ENCODE measurements around the gene TPM1. TPM values are rescaled to one million over a fixed set of nuclear protein-coding genes. Genes with fewer than 3 reads are reported as not detected.

The TPM1 gene
- total and polyA plus RNA-seq, 10 of the 15 experiments (the other 5 are each of a cell fraction or from before 2014, with no cell fraction given), result 0.43 to 10.0 (median 2.4) TPM

DNA sequence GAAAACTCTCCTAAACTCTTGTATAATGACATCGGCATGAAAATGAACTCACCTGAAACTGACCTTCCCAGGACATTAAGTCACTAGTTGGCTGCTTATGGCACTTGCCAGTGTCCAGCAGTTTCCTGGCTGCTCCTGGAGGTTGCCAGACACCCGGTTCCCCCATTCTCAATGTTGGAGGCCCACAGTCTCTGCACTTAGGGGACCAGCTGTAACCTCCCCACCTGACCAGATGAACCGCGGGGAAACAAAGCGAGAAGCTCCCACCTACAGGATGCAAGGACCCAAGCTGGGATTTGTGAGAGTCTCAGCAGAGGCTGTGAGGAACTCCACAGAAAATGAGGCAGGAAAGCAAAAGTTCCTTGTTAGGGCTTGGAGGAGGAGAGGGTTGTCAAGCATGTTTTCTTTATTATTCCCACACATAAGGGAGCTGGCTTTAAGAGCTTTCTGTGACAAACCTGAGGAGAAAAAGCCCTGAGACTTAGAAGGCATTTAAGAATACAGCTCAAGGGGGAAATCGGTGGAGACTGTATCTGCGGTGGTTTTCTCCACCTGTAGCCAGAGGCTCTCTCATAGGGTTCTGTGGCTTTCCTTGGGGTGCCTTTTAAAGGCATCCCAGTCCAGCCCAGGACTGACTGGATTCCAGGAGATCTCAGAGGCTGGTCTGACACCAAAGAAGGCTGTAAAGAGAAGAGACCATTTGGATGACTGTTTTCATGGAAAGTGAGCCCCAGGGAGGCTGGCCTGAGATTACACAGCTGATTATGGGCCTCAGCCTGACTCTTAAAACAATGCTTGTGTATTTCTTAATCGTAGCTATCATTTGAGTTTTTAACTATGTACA, 4.6 kb downstream of the TPM1 start:
- peaks cover 11 to 27% of the 10 kb centered on the region in 2 experiments for H3K27me3 ChIP-seq (replicated peaks in 1 of 2; ENCODE audit: control insufficient read depth in 2 of 2, insufficient read depth in 2 of 2, low read length in 1 of 2)
- WGBS (ENCODE audit: insufficient coverage, insufficient replicate concordance, low lambda C conversion rate, missing lambda C conversion rate), result 40% methylated on average over 8 of the region's 8 CpGs
- CTCF ChIA-PET, result interaction anchor here (0.6 to 7.4 kb wide), 50 partner anchors 8 to 1020 kb away, joined by 3 to 107 read pairs (median 4); partner anchors contain the start of gene APH1B
- H3K36me3 ChIP-seq (ENCODE audit: control insufficient read depth in 2 of 2, insufficient read depth in 2 of 2, low read length in 1 of 2), result no peaks in the 10 kb centered on the region
- peak overlapping the region; percentile 75; the same call in 1 of the 2 replicates for H3K4me3 ChIP-seq
- peak overlapping the region; percentile 96 for H3K4me2 ChIP-seq (ENCODE audit: control insufficient read depth, insufficient read depth)
- H4K20me1 ChIP-seq (ENCODE audit: control insufficient read depth, insufficient read depth), result no peaks in the 10 kb centered on the region
- SMC1A ChIA-PET (ENCODE audit: uncharacterized antibody, unreplicated experiment), result interaction anchor here (0.7 to 3.7 kb wide), 20 partner anchors 9 to 374 kb away, joined by 3 to 27 read pairs (median 4); no protein-coding TSS in a partner anchor
- H3K27ac ChIP-seq (ENCODE audit: control insufficient read depth, insufficient read depth), result no peak overlapping the region
- no peak for FAIRE-seq
- BruUV-seq (replicated peaks), result no TSS peak
- in situ Hi-C loops (cut with MboI) (loop anchor here (5.0 kb wide), 1 partner anchor 360 kb away; no protein-coding TSS in a partner anchor), intact Hi-C loops (cut with micrococcal nuclease; ENCODE audit: unreplicated experiment) (loop anchor here (5.0 kb wide), 1 partner anchor 230 kb away; the partner anchor contains the start of gene APH1B)
- no peaks in the 10 kb centered on the region for H3K79me2 ChIP-seq (ENCODE audit: control insufficient read depth, insufficient read depth, low read length)
- POLR2A ChIA-PET, result interaction anchor here (0.6 to 1.2 kb wide), 4 partner anchors 31 to 149 kb away, joined by 3 read pairs; no protein-coding TSS in a partner anchor
- no peak overlapping the region for H3K9ac ChIP-seq (ENCODE audit: control insufficient read depth, insufficient read depth, low read length)
- H2AFZ ChIP-seq (ENCODE audit: control insufficient read depth, low read depth, low read length), result no peak overlapping the region
- H3K9me3 ChIP-seq (replicated peaks; ENCODE audit: control insufficient read depth, insufficient read depth, low read length), result no peaks in the 10 kb centered on the region
- DNase-seq (ENCODE audit: low read depth, low spot score), result no peak
- no peak for ATAC-seq
- peaks cover 6% of the 10 kb centered on the region; the same call in 1 of the 2 replicates for H3K4me1 ChIP-seq (ENCODE audit: control insufficient read depth, insufficient read depth, low read length)
- RAD21 ChIA-PET (ENCODE audit: unreplicated experiment), result interaction anchor here (0.7 to 3.0 kb wide), 12 partner anchors 41 to 357 kb away, joined by 3 to 39 read pairs (median 6); partner anchors contain the start of gene APH1B
- TF ChIP-seq ZZZ3 (IDR thresholded peaks at IDR 0.05; ENCODE audit: control insufficient read depth, insufficient read length, low read depth), result no peak
- TF ChIP-seq ZNF274 (IDR thresholded peaks at IDR 0.05; ENCODE audit: insufficient read depth, insufficient read length), result no peak
- TF ChIP-seq MTA2 (IDR thresholded peaks at IDR 0.05; ENCODE audit: low read depth), result no peak
- TF ChIP-seq TCF3 (IDR thresholded peaks at IDR 0.05; ENCODE audit: borderline replicate concordance, insufficient read depth, low read depth, low read length), result no peak
- TF ChIP-seq POU2F2 (IDR thresholded peaks at IDR 0.05; ENCODE audit: borderline replicate concordance, low read depth, low read length), result no peak
- no peak for TF ChIP-seq KLF5 (IDR thresholded peaks at IDR 0.05; ENCODE audit: partially characterized antibody)
- TF ChIP-seq ZNF384 (IDR thresholded peaks at IDR 0.05; ENCODE audit: borderline replicate concordance, low read depth, low read length), result no peak
- TF ChIP-seq HDGF (IDR thresholded peaks at IDR 0.05), result no peak
- TF ChIP-seq ZSCAN29 (IDR thresholded peaks at IDR 0.05), result no peak
- no peak for TF ChIP-seq FOS (IDR thresholded peaks at IDR 0.05; ENCODE audit: borderline replicate concordance, extremely low read depth, insufficient read length)
- TF ChIP-seq CBFB (IDR thresholded peaks at IDR 0.05; ENCODE audit: low read depth), result no peak

All from GM12878 (cell line).